T-helper 1 cell treated with Interleukin-12 subunit alpha and Interleukin-12 subunit beta and Interleukin-4 antibody, amounts not matched to agents 30 μg/mL and 1 μg/mL, for 36 hours (primary cell): ENCODE results near the gene ATP2C2.

Experiments used
- H3K27ac Mint-ChIP-seq: one replicate; pipeline ENCODE4 v1.8.0; 2021; ENCODE audit warnings: mild to moderate bottlenecking, mixed read lengths
- H3K27me3 Mint-ChIP-seq: one replicate; pipeline ENCODE4 v1.8.0; 2021; ENCODE audit warnings: low read depth, mixed read lengths
- H3K36me3 Mint-ChIP-seq: one replicate; pipeline ENCODE4 v1.8.0; 2021; ENCODE audit warnings: low read depth, mixed read lengths
- H3K4me1 Mint-ChIP-seq: one replicate; pipeline ENCODE4 v1.8.0; 2021; ENCODE audit warnings: low read depth, mixed read lengths
- H3K4me3 Mint-ChIP-seq: one replicate; pipeline ENCODE4 v1.8.0; 2021; ENCODE audit warnings: mild to moderate bottlenecking, moderate library complexity, mixed read lengths
- H3K9me3 Mint-ChIP-seq: one replicate; pipeline ENCODE4 v1.8.0; 2021; ENCODE audit warnings: mixed read lengths

The ATP2C2 gene

DNA sequence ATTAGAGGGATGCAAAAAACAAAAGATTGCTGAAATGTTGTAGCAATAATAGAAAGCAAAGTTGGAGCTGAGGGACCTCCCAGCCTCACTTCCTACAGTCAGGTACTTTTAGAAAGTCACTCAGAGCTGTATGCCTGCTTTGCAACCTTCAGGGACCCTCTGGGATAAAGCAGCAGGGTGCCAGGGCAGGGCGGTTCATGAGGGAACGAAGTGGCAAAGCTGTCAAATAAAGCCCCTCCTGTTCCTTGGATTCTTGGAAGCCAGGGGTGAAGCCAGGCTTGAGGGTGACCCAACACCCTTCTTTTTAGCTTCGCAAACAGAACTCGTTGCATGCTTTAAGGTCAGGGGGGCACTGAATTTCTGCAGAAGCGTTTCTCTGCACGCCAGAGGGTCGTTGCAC lies 767 bp downstream of the ATP2C2 start:
- Mint-ChIP-seq H3K27ac (no peak overlapping the region), H3K36me3 (no peaks in the 10 kb centered on the region), H3K4me1 (peaks cover 9% of the 10 kb centered on the region), H3K4me3 (no peak overlapping the region), H3K27me3 (peaks cover 62% of the 10 kb centered on the region), H3K9me3 (no peaks in the 10 kb centered on the region)

GRCh38 chr16:84369938-84370627 lies 1.7 kb downstream of the ATP2C2 start:
- Mint-ChIP-seq H3K4me3 (no peak overlapping the region), H3K9me3 (no peaks in the 10 kb centered on the region), H3K4me1 (peaks cover 9% of the 10 kb centered on the region), H3K27me3 (peaks cover 64% of the 10 kb centered on the region), H3K36me3 (no peaks in the 10 kb centered on the region), H3K27ac (no peak overlapping the region)

DNA sequence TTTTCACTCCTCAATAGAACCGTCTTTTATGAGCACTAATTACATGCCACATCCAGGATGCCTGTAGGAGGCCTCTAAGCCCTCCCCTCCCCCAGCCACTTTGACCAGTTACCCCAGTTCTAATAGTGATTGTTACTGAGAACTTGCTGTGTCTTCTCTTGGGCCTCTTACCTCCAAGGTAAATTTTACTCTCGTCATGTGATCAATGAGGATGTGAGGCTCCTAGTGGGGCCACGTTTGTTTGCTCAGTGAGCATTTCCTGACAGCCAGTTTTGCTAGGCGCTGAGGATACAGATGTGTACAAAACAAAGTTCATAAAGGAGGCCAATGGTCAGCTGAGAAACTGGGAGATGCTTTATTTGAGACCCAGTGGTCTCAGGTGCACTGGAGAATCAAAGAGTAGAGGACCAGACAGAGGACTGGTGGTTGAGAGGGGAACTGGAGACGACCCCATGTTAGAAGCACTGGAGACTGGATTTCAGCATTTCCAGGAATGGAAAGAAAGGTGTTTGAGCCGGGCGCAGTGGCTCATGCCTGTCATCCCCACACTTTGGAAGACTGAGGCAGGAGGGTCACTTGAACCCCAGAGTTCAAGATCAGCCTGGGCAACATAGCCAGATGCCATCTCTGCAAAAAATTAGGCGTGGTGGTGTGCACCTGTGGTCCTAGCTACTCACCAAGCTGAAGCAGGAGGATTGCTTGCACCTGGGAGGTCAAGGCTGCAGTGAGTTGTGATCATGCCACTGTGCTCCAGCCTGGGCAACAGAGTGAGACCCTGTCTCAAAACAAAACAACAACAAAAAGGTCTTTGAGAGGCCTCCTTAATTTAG lies 2.6 kb downstream of the ATP2C2 start:
- H3K4me3 Mint-ChIP-seq: no peak overlapping the region
- no peak overlapping the region for H3K27ac Mint-ChIP-seq
- H3K36me3 Mint-ChIP-seq: no peaks in the 10 kb centered on the region
- peaks cover 9% of the 10 kb centered on the region for H3K4me1 Mint-ChIP-seq
- no peaks in the 10 kb centered on the region for H3K9me3 Mint-ChIP-seq
- peaks cover 70% of the 10 kb centered on the region for H3K27me3 Mint-ChIP-seq

DNA sequence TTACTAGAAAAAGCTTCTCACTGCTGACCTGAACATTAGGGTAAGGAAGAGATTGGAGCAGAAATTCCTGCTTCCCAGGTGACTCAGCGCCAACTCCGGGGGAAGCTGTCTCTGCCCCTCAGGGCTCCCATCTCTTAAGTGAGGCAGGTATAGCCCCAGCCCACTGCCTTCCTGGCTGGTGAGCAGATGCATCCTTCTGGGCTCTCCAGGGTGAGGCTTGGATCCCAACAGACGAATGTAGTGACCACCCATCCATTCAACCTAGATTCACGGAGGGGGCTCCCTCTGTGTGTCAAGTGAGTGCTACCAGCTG lies 3.2 kb downstream of the ATP2C2 start:
- peaks cover 65% of the 10 kb centered on the region for H3K27me3 Mint-ChIP-seq
- H3K4me3 Mint-ChIP-seq: no peak overlapping the region
- no peak overlapping the region for H3K27ac Mint-ChIP-seq
- H3K36me3 Mint-ChIP-seq: no peaks in the 10 kb centered on the region
- no peaks in the 10 kb centered on the region for H3K9me3 Mint-ChIP-seq
- peaks cover 9% of the 10 kb centered on the region for H3K4me1 Mint-ChIP-seq

GRCh38 chr16:84373907-84374489 lies 5.7 kb downstream of the ATP2C2 start:
- Mint-ChIP-seq H3K27me3 (peaks cover 45% of the 10 kb centered on the region), H3K27ac (no peak overlapping the region), H3K36me3 (no peaks in the 10 kb centered on the region), H3K9me3 (no peaks in the 10 kb centered on the region), H3K4me1 (peaks cover 5% of the 10 kb centered on the region), H3K4me3 (no peak overlapping the region)

DNA sequence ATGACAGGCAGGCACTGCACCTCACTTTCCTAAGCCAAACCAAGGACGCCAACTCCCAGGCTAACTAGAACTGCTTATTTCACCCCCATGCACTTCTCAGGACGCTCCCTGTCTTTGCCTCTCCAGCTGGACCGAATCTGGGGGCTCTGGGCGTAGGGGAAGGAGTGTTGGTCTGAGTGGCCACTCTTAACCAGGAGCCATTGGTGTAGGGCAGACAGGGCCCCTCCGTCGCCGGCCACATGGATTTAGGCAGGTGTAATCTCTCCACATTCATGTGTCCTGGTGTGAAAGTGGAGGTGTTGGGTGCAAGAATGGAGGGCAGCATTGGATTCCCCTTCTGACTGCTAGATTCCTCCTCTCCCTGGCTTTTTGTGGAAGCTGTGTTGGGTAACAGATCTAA lies 9.8 kb downstream of the ATP2C2 start:
- Mint-ChIP-seq H3K4me1 (peaks cover 4% of the 10 kb centered on the region), H3K9me3 (no peaks in the 10 kb centered on the region), H3K4me3 (no peak overlapping the region), H3K36me3 (no peaks in the 10 kb centered on the region), H3K27ac (no peak overlapping the region), H3K27me3 (peaks cover 31% of the 10 kb centered on the region)

- no peak overlapping the region for H3K4me3 Mint-ChIP-seq
These were observed 10.2 kb downstream of the ATP2C2 start for GRCh38 chr16:84378567-84378966.

DNA sequence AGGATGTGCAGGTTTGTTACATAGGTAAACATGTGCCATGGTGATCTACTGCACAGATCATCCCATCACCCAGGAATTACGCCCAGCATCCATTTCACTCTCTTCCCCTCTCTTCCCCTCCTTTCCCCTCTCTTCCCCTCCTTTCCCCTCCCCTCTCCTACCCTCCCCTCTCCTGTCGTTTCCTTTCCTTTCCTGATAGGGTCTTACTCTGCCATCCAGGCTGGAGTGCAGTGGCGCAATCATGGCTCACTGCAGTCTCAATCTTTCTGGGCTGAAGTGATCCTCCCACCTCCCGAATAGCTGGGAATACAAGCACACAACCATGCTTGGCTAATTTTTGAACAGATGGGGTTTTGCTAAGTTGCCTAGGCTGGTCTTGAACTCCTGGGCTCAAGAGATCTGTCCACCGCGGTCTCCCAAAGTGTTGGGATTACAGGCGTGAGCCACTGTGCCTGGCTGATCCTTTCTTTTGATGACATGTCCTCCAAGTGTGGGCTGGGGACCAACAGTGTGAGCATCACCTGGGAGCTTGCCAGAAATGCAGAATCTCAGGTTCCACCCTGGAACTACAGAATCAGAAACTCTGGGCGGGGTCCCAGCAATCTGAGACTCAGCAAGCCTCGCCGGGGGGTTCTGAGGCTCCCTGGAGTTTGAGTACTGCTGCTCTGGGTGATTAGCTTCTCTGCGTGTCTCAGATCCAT lies 10.8 kb downstream of the ATP2C2 start:
- no peak overlapping the region for H3K27ac Mint-ChIP-seq
- no peaks in the 10 kb centered on the region for H3K36me3 Mint-ChIP-seq
- H3K9me3 Mint-ChIP-seq: no peaks in the 10 kb centered on the region
- H3K4me1 Mint-ChIP-seq: peaks cover 4% of the 10 kb centered on the region
- H3K4me3 Mint-ChIP-seq: no peak overlapping the region
- peaks cover 23% of the 10 kb centered on the region for H3K27me3 Mint-ChIP-seq

More at GRCh38 chr16:84378567-84378966, 10.2 kb downstream of the ATP2C2 start:
- Mint-ChIP-seq H3K9me3 (no peaks in the 10 kb centered on the region), H3K36me3 (no peaks in the 10 kb centered on the region), H3K27ac (no peak overlapping the region), H3K27me3 (peaks cover 29% of the 10 kb centered on the region), H3K4me1 (peaks cover 4% of the 10 kb centered on the region)

DNA sequence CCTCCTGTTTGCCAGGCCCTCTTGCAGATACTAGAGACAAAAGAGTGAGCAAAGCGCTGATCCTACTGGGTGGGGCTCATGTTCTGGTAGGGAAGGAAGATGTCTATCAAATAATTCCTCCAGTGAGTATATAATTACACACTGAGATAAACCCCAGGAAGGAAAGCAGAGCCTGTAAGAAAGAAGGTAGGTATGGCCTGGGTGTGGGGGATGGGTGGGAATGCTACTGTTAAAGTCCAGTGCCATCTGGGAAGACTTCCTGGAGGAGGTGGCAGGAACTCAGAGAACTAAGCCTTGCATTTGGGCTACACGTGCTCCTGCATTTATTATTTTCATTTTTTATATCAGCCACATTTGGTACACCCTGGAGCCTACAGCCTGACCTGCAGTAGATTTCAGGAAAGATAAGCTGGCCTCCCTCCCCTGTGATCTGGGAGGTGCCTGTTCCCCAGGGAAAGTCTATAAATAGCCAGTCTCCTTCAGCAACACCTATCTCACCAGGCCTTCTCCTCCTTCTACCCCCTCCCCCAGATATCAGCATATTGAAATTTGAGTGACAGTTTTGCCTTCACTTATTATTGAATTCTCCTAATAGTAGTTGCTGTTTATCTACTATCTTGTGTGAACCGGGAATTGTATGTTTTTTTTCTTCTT lies 11.5 kb downstream of the ATP2C2 start:
- Mint-ChIP-seq H3K4me1 (peaks cover 4% of the 10 kb centered on the region), H3K9me3 (peaks cover under 1% of the 10 kb centered on the region), H3K27ac (no peak overlapping the region), H3K27me3 (peaks cover 21% of the 10 kb centered on the region), H3K36me3 (no peaks in the 10 kb centered on the region), H3K4me3 (no peak overlapping the region)

DNA sequence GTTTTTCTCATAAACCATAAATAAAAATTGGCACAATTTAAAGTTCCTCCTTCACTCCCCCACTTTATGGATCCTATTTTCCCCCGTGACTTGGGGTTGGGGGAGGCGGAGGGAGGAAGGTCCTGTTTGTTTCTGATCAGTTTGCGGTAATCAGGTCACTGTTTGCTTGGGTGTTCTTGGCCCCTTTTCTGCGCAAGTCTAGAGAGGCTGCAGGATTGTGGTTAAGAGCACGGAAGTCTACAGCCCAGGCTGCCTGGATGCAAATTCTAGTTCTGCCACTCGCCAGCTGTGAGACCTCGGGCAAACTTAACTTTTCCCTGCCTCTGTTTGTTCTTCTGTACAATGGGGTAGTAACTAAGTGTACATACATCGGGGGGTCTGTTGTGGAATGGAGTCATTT lies 12.1 kb downstream of the ATP2C2 start:
- peaks cover 15% of the 10 kb centered on the region for H3K27me3 Mint-ChIP-seq
- H3K4me3 Mint-ChIP-seq: no peak overlapping the region
- no peak overlapping the region for H3K27ac Mint-ChIP-seq
- H3K4me1 Mint-ChIP-seq: peaks cover 4% of the 10 kb centered on the region
- peaks cover 7% of the 10 kb centered on the region for H3K9me3 Mint-ChIP-seq
- H3K36me3 Mint-ChIP-seq: peaks cover under 1% of the 10 kb centered on the region

DNA sequence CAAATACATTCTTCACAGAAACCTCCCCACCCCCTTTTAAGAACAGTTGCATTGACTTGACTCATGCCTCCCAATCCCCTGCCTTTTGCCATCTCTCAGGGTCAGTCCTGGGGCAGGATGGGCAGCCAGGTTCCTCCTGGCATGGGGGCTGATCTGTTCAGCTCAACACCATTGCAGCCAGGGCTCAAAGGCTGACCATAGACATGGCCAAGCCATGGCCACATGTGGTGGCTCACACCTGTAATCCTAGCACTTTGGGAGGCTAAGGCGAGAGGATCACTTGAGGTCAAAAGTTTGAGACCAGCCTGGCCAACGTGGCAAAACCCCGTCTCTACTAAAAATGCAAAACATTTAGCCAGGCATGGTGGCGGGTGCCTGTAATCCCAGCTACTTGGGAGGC lies 14.1 kb downstream of the ATP2C2 start:
- no peak overlapping the region for H3K27ac Mint-ChIP-seq
- H3K36me3 Mint-ChIP-seq: peaks cover 2% of the 10 kb centered on the region
- peaks cover 18% of the 10 kb centered on the region for H3K9me3 Mint-ChIP-seq
- H3K27me3 Mint-ChIP-seq: peaks cover 10% of the 10 kb centered on the region
- H3K4me3 Mint-ChIP-seq: no peak overlapping the region
- peaks cover 4% of the 10 kb centered on the region for H3K4me1 Mint-ChIP-seq

GRCh38 chr16:84383106-84383505 lies 14.8 kb downstream of the ATP2C2 start:
- Mint-ChIP-seq H3K36me3 (peaks cover 2% of the 10 kb centered on the region), H3K9me3 (peaks cover 18% of the 10 kb centered on the region), H3K27me3 (peaks cover 10% of the 10 kb centered on the region), H3K4me3 (no peak overlapping the region), H3K27ac (no peak overlapping the region), H3K4me1 (peaks cover 4% of the 10 kb centered on the region)

- H3K27me3 Mint-ChIP-seq: peaks cover 1% of the 10 kb centered on the region
- peaks cover 2% of the 10 kb centered on the region for H3K36me3 Mint-ChIP-seq
- no peaks in the 10 kb centered on the region for H3K4me1 Mint-ChIP-seq
- no peak overlapping the region for H3K27ac Mint-ChIP-seq
- H3K4me3 Mint-ChIP-seq: no peak overlapping the region
- peaks cover 18% of the 10 kb centered on the region for H3K9me3 Mint-ChIP-seq
These were observed 17.7 kb downstream of the ATP2C2 start for GRCh38 chr16:84386047-84386446.

- Mint-ChIP-seq H3K4me1 (no peaks in the 10 kb centered on the region), H3K36me3 (peaks cover 2% of the 10 kb centered on the region), H3K9me3 (peaks cover 18% of the 10 kb centered on the region), H3K27me3 (no peaks in the 10 kb centered on the region), H3K27ac (no peak overlapping the region), H3K4me3 (no peak overlapping the region)
These were observed 18.7 kb downstream of the ATP2C2 start for GRCh38 chr16:84387021-84387420.
